HG03469 (cell line): ENCODE data around the gene SOAT2.
"Not testable (repeated sequence)": the region's sequence is repeated elsewhere in the genome, so short reads cannot be mapped to it uniquely, and the experiment has no call there.

Experiments
- ATAC-seq: cut with Tn5 transposase; IDR thresholded peaks from one replicate; pipeline ENCODE4 v1.9.1; 2021; ENCODE audit warnings: mild to moderate bottlenecking, moderate library complexity, moderate number of reproducible peaks; ENCODE audit not compliant: unreplicated experiment

SOAT2 gene

GRCh38 chr12:53133722-53134121 lies 30.4 kb downstream of the SOAT2 start:
- no peak for ATAC-seq

DNA sequence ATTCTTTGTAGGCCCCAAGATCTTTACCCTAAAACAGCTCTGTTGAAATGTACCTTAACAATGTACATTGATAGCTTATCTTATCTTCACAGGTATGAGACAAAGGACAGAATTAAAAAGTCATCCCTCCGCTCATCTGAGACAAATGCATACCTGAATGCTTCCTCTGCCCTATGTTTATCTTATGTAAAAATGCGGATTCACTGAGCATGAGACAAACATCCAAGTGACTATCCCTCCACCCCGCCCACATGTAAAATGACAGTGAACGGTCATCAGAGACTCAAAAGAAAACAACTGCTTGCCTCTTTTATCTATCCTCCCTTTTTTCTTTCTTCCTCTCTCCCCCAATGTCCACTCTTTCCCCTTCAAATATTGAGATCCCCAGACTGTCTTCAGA lies 40.1 kb downstream of the SOAT2 start:
- no peak for ATAC-seq

DNA sequence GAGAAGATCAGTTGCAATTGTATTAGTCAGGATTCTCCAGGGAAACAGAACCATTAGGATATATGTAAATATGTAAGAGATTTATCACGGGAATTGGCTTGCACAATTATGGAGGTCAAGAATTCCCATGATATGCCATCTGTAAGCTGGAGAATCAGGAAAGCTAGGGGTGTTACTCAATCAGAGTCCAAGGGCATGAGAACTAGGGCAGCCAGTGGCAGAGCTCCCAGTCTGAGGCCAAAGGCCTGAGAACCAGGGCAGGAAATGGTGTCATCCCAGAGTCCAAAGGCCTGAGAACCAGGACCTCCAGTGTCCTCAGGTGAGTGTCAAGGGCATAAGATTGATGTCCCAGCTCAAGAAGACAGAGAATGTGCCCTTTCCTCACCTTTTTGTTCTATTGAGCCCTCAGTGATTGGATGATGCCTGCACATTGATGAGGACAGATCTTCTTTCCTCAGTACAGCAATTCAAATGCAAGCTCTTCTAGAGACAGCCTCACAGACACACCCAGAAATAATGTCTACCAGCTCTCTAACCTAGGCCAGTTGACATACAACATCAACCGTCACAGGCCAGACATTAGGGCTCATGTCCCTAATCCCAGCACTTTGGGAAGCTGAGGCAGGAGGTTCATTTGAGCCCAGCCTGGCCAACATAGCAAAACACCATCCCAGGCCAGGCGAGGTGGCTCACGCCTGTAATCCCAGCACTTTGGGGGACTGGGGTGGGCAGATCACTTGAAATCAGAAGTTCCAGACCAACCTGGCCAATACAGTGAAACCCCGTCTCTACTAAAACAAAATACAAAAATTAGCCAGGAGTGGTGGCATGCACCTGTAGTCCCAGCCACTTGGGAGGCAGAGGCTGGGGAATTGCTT lies 42.3 kb downstream of the SOAT2 start:
- ATAC-seq, result no peak

GRCh38 chr12:53147181-53147580 lies 43.9 kb downstream of the SOAT2 start:
- no peak for ATAC-seq

- ATAC-seq, result no peak
Measured at GRCh38 chr12:53147653-53148052, 44.4 kb downstream of the SOAT2 start.

DNA sequence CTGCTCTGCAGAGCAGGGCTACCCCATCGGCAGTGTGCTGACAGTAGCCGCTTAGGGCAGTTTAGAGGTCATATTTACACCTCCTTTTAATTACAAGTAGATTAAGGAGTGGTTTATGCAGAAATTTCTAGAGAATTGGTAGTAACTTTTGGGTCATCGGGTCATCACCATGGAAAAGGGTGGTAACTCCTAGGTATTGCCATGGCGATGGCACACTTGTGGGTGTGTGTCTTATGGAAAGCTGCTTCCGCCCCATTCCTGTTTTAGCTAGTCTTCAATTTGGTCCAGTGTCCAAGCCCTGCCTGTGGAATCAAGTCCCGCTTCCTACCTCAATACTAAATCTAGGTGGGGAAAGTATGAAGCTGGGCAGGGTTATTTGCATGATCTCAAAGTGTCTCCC lies 47.8 kb downstream of the SOAT2 start:
- no peak for ATAC-seq

DNA sequence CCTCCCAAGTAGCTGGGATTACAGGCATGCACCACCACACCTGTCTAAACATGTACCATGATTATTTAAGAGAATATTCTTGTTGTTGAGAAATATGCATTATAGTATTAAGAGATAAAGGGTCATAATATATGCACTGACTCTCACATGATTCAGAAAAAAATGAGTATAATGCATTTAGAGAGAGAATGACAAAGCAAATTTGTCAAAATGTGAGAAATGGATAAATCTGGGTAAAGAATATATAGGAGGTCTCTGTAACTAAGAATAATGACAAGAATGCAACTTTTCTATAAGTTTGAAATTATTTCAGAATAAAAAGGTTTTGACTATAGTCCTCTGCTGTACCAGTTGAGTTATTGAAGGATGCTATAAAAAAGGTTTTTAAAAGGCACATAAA lies 49.1 kb downstream of the SOAT2 start:
- ATAC-seq, result no peak

DNA sequence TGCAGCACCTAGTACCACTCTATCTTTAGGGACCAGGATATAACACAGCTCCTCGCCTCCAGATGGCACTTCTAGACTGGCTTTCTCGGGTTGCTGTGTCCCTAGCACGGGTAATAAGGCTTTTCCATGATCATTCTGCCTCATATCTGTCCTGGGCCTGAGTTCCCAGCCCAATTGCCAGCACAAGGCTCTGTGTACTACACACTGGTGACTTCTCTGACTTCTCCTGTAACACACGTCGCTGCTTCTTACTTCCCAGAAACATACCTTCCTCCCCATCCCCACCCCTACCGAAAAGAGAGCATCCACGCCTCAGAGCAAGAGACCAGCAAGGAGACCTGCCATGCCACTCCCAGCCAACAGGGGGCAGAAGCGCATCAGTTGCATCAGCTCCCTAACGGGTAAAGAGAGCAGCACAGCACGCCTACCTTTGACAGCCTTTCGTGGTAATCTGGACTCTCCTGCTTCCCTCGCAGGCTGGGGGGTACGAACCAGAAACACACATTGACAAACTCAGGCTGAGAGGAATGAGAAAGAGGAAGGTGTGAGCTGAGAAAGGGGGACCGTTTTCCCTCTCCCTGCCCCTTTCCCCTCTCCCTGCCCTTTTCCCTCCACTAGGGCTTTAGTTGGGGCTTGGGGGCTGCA lies 56.0 kb downstream of the SOAT2 start:
- ATAC-seq, result no peak

GRCh38 chr12:53160000-53160399 lies 56.7 kb downstream of the SOAT2 start:
- ATAC-seq, result no peak

GRCh38 chr12:53160673-53161072 lies 57.4 kb downstream of the SOAT2 start:
- no peak for ATAC-seq

DNA sequence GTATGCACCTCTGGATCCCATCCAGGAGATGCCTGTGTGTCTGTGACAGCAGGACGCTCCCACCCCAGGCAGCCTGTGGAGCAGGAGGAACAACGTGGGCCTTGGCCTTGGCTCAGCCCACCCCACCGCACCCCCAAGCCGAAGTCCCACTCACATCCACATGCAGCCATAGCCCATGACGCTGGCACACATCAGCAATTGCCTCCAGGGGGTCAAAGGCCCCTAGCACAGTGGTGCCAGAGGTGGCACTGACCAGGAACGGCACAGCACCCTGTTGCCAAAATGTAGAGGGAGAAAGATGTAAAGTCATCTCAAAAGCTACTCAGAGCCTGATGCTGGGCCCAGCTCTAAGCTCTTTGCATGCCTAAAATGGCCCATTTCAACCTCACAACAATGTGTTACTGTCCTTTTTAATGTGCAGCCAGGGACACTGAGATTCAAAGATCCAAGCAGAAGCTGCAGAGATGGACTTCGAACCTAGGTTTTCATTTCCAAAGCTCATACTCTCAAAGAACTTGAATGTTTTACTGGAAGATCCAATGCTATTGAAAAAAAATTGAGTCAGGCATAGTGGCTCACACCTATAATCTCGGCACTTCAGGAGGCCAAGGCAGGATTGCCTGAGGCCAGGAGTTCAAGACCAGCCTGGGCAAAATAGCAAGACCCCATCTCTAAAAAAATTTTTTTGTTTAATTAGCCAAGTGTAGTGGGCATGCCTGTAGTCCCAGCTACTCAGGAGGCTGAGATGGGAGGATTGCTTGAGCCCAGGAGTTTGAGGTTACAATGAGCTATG lies 58.0 kb downstream of the SOAT2 start:
- ATAC-seq, result no peak

- ATAC-seq, result not testable (repeated sequence)
Measured at GRCh38 chr12:53163008-53163407, 59.7 kb downstream of the SOAT2 start.

GRCh38 chr12:53166837-53167236 lies 63.6 kb downstream of the SOAT2 start:
- ATAC-seq, result no peak

DNA sequence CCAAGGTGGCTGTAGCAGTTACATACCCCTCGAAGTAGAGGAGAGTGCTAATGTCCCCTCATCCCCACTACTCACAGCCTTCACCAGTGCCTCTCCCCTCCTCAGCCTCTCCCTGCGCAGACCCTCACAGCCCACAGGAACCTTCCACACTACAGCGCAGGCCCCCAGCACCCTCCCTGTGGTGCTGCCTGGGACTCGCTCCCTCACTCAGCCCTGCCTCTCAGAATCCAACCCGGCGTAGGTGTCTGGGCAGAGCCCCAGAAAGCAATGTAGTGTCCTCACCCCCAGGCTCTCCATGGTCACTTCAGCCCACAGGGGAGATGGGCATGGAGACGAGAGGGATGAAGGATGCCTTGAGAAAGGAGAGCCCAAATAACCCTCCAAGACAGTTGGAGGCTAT lies 66.4 kb downstream of the SOAT2 start:
- no peak for ATAC-seq

DNA sequence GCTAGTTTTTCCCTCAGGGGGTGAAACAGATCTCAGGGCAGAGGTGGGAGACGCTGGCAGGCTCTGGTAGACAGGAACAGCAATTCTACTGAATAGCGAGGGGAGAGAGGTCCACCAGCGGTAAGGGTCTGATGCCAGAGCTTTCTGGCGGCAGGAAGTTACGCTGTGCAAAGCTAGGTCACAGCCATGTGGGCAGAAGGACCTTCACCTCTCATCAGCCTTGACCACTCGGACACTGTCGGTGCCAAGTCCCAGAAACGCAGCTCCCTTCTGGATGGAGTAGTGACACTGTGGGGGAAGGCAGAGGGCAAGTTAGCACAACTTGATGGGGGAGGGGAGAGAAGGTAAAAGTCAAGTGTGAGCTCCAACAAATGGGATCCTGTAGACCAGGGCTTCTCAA lies 66.9 kb downstream of the SOAT2 start:
- ATAC-seq, result no peak

GRCh38 chr12:53170876-53171724 lies 67.8 kb downstream of the SOAT2 start:
- no peak for ATAC-seq

DNA sequence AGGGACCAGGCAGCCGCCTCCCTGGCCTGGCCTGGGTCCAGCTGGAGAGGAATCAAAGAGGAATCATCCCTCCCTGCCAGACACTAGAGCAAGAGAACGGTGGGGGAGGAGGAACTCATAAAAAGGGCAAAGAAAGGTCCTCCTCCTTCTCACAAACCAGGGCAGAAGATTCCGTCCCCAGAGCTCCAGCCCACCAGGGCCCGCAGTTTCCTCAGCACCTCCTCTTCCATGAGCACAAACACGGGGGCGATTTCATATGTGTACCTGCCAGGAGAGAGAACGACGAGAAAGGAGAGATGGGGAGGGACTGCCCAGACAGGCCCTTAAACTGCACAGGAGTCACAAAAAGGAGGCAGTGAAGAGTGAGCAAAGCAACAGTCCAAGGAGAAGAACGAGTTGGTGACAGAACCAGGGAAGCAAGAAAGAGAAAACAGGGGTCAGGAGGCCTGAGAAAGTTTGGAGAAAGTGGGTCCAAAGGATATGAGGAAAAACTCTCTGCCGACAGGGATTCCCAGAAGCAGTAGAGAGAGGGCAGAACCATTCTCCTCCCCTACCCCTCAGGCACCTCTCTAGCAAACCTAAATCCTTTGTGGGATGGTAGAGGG lies 68.5 kb downstream of the SOAT2 start:
- no peak for ATAC-seq

GRCh38 chr12:53172352-53172751 lies 69.1 kb downstream of the SOAT2 start:
- ATAC-seq, result no peak

- no peak for ATAC-seq
Measured at GRCh38 chr12:53173085-53173715, 69.9 kb downstream of the SOAT2 start.
